ENCODE results near the gene ECHDC3. TPM values are rescaled to one million over a fixed set of nuclear protein-coding genes. Genes with fewer than 3 reads are reported as not detected.

The ECHDC3 gene
- total and polyA plus RNA-seq, 2 donors (not counting 3 experiments of a cell fraction or from before 2014, with no cell fraction given) = 6.0 to 7.3 TPM

DNA sequence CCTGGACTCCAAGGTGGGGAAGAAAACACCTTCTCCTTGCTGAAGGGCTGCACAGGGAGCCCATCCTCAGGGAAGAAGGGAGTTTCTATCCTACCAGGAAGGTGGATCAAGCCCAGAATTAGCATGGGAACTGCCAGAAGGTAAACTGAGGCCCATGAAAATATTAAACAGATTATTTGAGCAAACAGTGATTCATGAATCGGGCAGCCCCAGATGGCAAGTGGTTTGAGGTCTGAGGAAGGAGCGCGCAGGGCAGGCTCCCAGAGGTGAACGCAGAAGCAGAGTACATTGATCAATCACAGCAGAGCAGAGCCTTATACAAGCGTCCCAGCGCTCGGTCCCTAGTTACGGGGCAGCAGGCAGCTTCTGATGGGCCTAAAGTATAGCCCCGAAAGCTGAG lies 45.2 kb downstream of the ECHDC3 start:
- H3K4me1 ChIP-seq (ENCODE audit: control insufficient read depth, extremely low read depth, insufficient read depth, low read length) = no peaks in the 10 kb centered on the region
- H3K27me3 ChIP-seq (ENCODE audit: control insufficient read depth in 2 of 2, insufficient read depth in 2 of 2, low read length in 2 of 2) = peaks cover 4% of the 10 kb centered on the region in 2 experiments
- POLR2A ChIA-PET = no interaction called here
- H3K79me2 ChIP-seq (ENCODE audit: control insufficient read depth, insufficient read depth, low read length) = no peaks in the 10 kb centered on the region
- no peak overlapping the region for H3K9ac ChIP-seq (replicated peaks; ENCODE audit: extremely low read depth, insufficient read depth, low read length)
- intact Hi-C loops (cut with micrococcal nuclease) = no loop called here
- no peaks in the 10 kb centered on the region for H3K36me3 ChIP-seq (ENCODE audit: control insufficient read depth in 2 of 2, extremely low read depth in 1 of 2, insufficient read depth in 2 of 2, low read length in 2 of 2)
- CTCF ChIA-PET = interaction anchor here (3.6 to 7.7 kb wide), 3 partner anchors 32 to 199 kb away, joined by 31 to 244 read pairs (median 43); no protein-coding TSS in a partner anchor
- H3K27ac ChIP-seq (ENCODE audit: insufficient read depth, low read depth, low read length) = no peak overlapping the region
- no peak overlapping the region for H2AFZ ChIP-seq (ENCODE audit: low read depth, low read length)
- H3K9me3 ChIP-seq (replicated peaks; ENCODE audit: control insufficient read depth, insufficient read depth, low read length) = no peaks in the 10 kb centered on the region
- no peak for FAIRE-seq
- no peak overlapping the region for H3K4me3 ChIP-seq (replicated peaks in 1 of 3; ENCODE audit: insufficient read depth in 1 of 3, low read depth in 1 of 3, low read length in 3 of 3)
- H4K20me1 ChIP-seq (replicated peaks; ENCODE audit: control insufficient read depth, extremely low read depth, insufficient read depth, low read length) = no peaks in the 10 kb centered on the region
- no peaks in the 10 kb centered on the region for H3K9me1 ChIP-seq (replicated peaks; ENCODE audit: control insufficient read depth, extremely low read depth, insufficient read depth, low read length)
- dilution Hi-C loops (cut with MboI; ENCODE audit: extremely low pct_ligation_motif_present, low sequenced_read_pairs) = no loop called here
- TF ChIP-seq POLR2AphosphoS5 (IDR thresholded peaks at IDR 0.05; ENCODE audit: insufficient read depth, low read depth, low read length) (no peak), EZH2 (IDR thresholded peaks at IDR 0.05; ENCODE audit: borderline replicate concordance, low read depth, low read length, severe bottlenecking) (no peak), CTCF (IDR thresholded peaks at IDR 0.05; ENCODE audit: extremely low read depth in 1 of 2, insufficient read depth in 1 of 2, low read depth in 1 of 2, low read length in 2 of 2) (no peak), POLR2A (IDR thresholded peaks at IDR 0.05; ENCODE audit: low read depth, low read length) (no peak), JUN (IDR thresholded peaks at IDR 0.05; ENCODE audit: borderline replicate concordance, insufficient read depth, insufficient read length, low read depth) (no peak)
- no peak overlapping the region for H3K4me2 ChIP-seq (ENCODE audit: insufficient read depth, low read length)
- no TSS peak for BruUV-seq (replicated peaks)
- DNase-seq (ENCODE audit: low read depth, low spot score) = no peak

- no TSS peak for BruUV-seq (replicated peaks)
- POLR2A ChIA-PET = no interaction called here
- H3K9me1 ChIP-seq (replicated peaks; ENCODE audit: control insufficient read depth, extremely low read depth, insufficient read depth, low read length) = no peaks in the 10 kb centered on the region
Measured at GRCh38 chr10:11787846-11788245, 45.7 kb downstream of the ECHDC3 start.

More at GRCh38 chr10:11787846-11788245, 45.7 kb downstream of the ECHDC3 start:
- no peak overlapping the region for H2AFZ ChIP-seq (ENCODE audit: low read depth, low read length)
- no peaks in the 10 kb centered on the region for H4K20me1 ChIP-seq (replicated peaks; ENCODE audit: control insufficient read depth, extremely low read depth, insufficient read depth, low read length)
- dilution Hi-C loops (cut with MboI; ENCODE audit: extremely low pct_ligation_motif_present, low sequenced_read_pairs) = no loop called here
- FAIRE-seq = no peak
- CTCF ChIA-PET = interaction anchor here (2.9 to 3.9 kb wide), 3 partner anchors 11 to 199 kb away, joined by 10 to 43 read pairs (median 31); no protein-coding TSS in a partner anchor
- intact Hi-C loops (cut with micrococcal nuclease) = no loop called here
- H3K4me1 ChIP-seq (ENCODE audit: control insufficient read depth, extremely low read depth, insufficient read depth, low read length) = no peaks in the 10 kb centered on the region
- no peak overlapping the region for H3K27ac ChIP-seq (ENCODE audit: insufficient read depth, low read depth, low read length)
- H3K9ac ChIP-seq (replicated peaks; ENCODE audit: extremely low read depth, insufficient read depth, low read length) = no peak overlapping the region
- H3K9me3 ChIP-seq (replicated peaks; ENCODE audit: control insufficient read depth, insufficient read depth, low read length) = no peaks in the 10 kb centered on the region
- TF ChIP-seq, protein P1, sequence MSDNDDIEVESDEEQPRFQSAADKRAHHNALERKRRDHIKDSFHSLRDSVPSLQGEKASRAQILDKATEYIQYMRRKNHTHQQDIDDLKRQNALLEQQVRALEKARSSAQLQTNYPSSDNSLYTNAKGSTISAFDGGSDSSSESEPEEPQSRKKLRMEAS (IDR thresholded peaks at IDR 0.05; ENCODE audit: insufficient read depth, insufficient read length) = no peak
- TF ChIP-seq POLR2A (IDR thresholded peaks at IDR 0.05; ENCODE audit: low read depth, low read length) = no peak
- TF ChIP-seq MYC (IDR thresholded peaks at IDR 0.05; ENCODE audit: low read depth, low read length) = no peak
- TF ChIP-seq CTCF (IDR thresholded peaks at IDR 0.05; ENCODE audit: extremely low read depth in 1 of 2, insufficient read depth in 1 of 2, low read depth in 1 of 2, low read length in 2 of 2) = no peak
- no peak for TF ChIP-seq FOS (IDR thresholded peaks at IDR 0.05; ENCODE audit: borderline replicate concordance, insufficient read depth, low read length)
- no peak for TF ChIP-seq POLR2AphosphoS5 (IDR thresholded peaks at IDR 0.05; ENCODE audit: insufficient read depth, low read depth, low read length)
- no peak for TF ChIP-seq JUN (IDR thresholded peaks at IDR 0.05; ENCODE audit: borderline replicate concordance, insufficient read depth, insufficient read length, low read depth)
- TF ChIP-seq EZH2 (IDR thresholded peaks at IDR 0.05; ENCODE audit: borderline replicate concordance, low read depth, low read length, severe bottlenecking) = no peak
- no peak for TF ChIP-seq GATA2 (IDR thresholded peaks at IDR 0.05; ENCODE audit: insufficient read depth, insufficient read length, low read depth, low read length)
- no peaks in the 10 kb centered on the region for H3K36me3 ChIP-seq (ENCODE audit: control insufficient read depth in 2 of 2, extremely low read depth in 1 of 2, insufficient read depth in 2 of 2, low read length in 2 of 2)
- no peak for DNase-seq (ENCODE audit: low read depth, low spot score)
- no peaks in the 10 kb centered on the region for H3K79me2 ChIP-seq (ENCODE audit: control insufficient read depth, insufficient read depth, low read length)
- H3K27me3 ChIP-seq (ENCODE audit: control insufficient read depth in 2 of 2, insufficient read depth in 2 of 2, low read length in 2 of 2) = peaks cover 4% of the 10 kb centered on the region in 2 experiments
- no peak overlapping the region for H3K4me2 ChIP-seq (ENCODE audit: insufficient read depth, low read length)
- no peak overlapping the region for H3K4me3 ChIP-seq (replicated peaks in 1 of 3; ENCODE audit: insufficient read depth in 1 of 3, low read depth in 1 of 3, low read length in 3 of 3)
